Left renal pelvis (tissue), 4 donors: Measurements from ENCODE around the gene HDHD5. TPM values are rescaled to one million over a fixed set of nuclear protein-coding genes. Genes with fewer than 3 reads are reported as not detected.

Experiments used
- DNase-seq, 4 donors: peaks; one replicate each; pipeline ENCODE4 v3.0.0-alpha.2; 2013; ENCODE audit warnings: low read depth in 4 of 4, low spot score in 3 of 4
- polyA plus RNA-seq, 4 donors: library from polyadenylated mRNA; unstranded; fragments of 120-200 nt; gene quantifications; one replicate each; pipeline ENCODE4 v1.2.1, GENCODE V29; 2013; ENCODE audit not compliant: insufficient read length in 4 of 4

The HDHD5 gene
- 10 to 100 TPM; 23.7 to 43.5 (median 33.6) TPM for polyA plus RNA-seq

- peak; percentile 73 to 76 (median 76) for DNase-seq
Observed at GRCh38 chr22:17158568-17159503, at the start of gene HDHD5. Gene HDHD5 (minus strand): TSS chr22:17159277. CDS start chr22:17159251, 26 bp downstream.

- no peak for DNase-seq
Observed at GRCh38 chr22:17205432-17205831, 46.4 kb upstream of the HDHD5 start.

GRCh38 chr22:17201285-17201945, 42.3 kb upstream of the HDHD5 start:
- DNase-seq, result no peak

GRCh38 chr22:17199003-17199731, 40.1 kb upstream of the HDHD5 start:
- DNase-seq, result peak; percentile 52 to 65 (median 59)

GRCh38 chr22:17198170-17199002, 39.3 kb upstream of the HDHD5 start:
- DNase-seq, result peak in 2 of 4 donors; percentile 31 to 32

- no peak for DNase-seq
Observed at GRCh38 chr22:17194213-17194612, 35.1 kb upstream of the HDHD5 start.

- DNase-seq, result no peak
Observed at GRCh38 chr22:17192186-17192585, 33.1 kb upstream of the HDHD5 start.

GRCh38 chr22:17191163-17191784, 32.2 kb upstream of the HDHD5 start:
- DNase-seq, result no peak

- no peak for DNase-seq
Observed at GRCh38 chr22:17190702-17191101, 31.6 kb upstream of the HDHD5 start.

- DNase-seq, result no peak
Observed at GRCh38 chr22:17176715-17177114, 17.6 kb upstream of the HDHD5 start.

- DNase-seq, result no peak
Observed at GRCh38 chr22:17172029-17172833, 13.2 kb upstream of the HDHD5 start.

GRCh38 chr22:17171153-17172028, 12.3 kb upstream of the HDHD5 start:
- peak; percentile 60 to 77 (median 76) for DNase-seq

- DNase-seq, result no peak
Observed at GRCh38 chr22:17167486-17167885, 8.4 kb upstream of the HDHD5 start.

- DNase-seq, result no peak
Observed at GRCh38 chr22:17164392-17165024, 5.4 kb upstream of the HDHD5 start.

- DNase-seq, result no peak
Observed at GRCh38 chr22:17162731-17163130, 3.7 kb upstream of the HDHD5 start.

- no peak for DNase-seq
Observed at GRCh38 chr22:17161991-17162390, 2.9 kb upstream of the HDHD5 start.

- DNase-seq, result peak; percentile 29 to 43 (median 35)
Observed at GRCh38 chr22:17159504-17159951, 451 bp upstream of the HDHD5 start.
